ENCODE results near the gene ARHGEF17.
A peak's percentile ranks its signal among the peaks of the same experiment; 100 is the strongest.

Gene ARHGEF17

GRCh38 chr11:73288873-73289707, 19.0 kb upstream of the ARHGEF17 start:
- peak; percentile 87 for TF ChIP-seq CTCF (IDR thresholded peaks at IDR 0.05; ENCODE audit: extremely low read depth, missing control alignments)
- DNase-seq (ENCODE audit: low spot score), result peak; percentile 86

GRCh38 chr11:73290536-73290935, 17.5 kb upstream of the ARHGEF17 start:
- no peak for DNase-seq (ENCODE audit: low spot score)
- TF ChIP-seq CTCF (IDR thresholded peaks at IDR 0.05; ENCODE audit: extremely low read depth, missing control alignments), result no peak

GRCh38 chr11:73291196-73291595, 16.9 kb upstream of the ARHGEF17 start:
- no peak for TF ChIP-seq CTCF (IDR thresholded peaks at IDR 0.05; ENCODE audit: extremely low read depth, missing control alignments)

DNA sequence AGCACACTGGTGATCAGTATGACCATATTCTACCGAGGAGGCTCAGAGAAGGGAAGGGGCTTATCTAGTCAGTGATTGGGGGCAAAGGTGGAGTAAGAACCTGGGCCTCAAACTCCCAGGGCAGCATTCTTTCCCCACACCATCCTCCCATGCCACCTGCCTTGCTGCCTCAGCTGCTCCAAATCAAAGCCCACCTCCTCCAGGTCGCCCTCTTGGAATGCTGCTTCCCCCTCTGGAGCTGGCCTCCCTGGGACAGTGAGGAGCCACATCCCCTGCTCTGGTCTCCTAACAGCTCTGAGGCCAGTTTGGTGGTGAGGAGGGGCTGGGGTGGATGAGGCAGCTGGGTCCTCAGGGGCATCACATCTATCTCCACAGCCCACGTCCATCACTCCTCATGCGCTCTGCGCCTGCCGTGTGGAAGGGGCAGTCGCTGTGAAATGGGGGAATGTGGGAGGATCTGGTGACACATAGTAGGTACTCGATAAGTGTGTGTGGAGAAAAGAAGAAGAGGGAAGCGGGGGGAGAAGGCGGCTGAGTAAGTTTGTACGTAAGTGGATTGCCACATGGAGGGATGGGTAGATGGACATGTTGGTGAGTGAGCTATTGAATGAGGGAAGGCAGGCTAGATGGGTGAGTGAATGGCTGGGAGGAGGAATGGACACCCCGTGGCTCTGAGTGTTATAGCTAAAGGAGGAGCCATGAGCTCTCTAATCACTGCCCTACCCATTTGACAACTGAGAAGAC, 16.1 kb upstream of the ARHGEF17 start:
- no peak for DNase-seq (ENCODE audit: low spot score)
- no peak for TF ChIP-seq CTCF (IDR thresholded peaks at IDR 0.05; ENCODE audit: extremely low read depth, missing control alignments)

More at GRCh38 chr11:73291196-73291595, 16.9 kb upstream of the ARHGEF17 start:
- DNase-seq (ENCODE audit: low spot score), result no peak

- DNase-seq (ENCODE audit: low spot score), result no peak
- no peak for TF ChIP-seq CTCF (IDR thresholded peaks at IDR 0.05; ENCODE audit: extremely low read depth, missing control alignments)
Observed at GRCh38 chr11:73292525-73292894, 15.6 kb upstream of the ARHGEF17 start.

GRCh38 chr11:73293356-73293936, 14.6 kb upstream of the ARHGEF17 start:
- no peak for DNase-seq (ENCODE audit: low spot score)
- no peak for TF ChIP-seq CTCF (IDR thresholded peaks at IDR 0.05; ENCODE audit: extremely low read depth, missing control alignments)

GRCh38 chr11:73294604-73295003, 13.5 kb upstream of the ARHGEF17 start:
- DNase-seq (ENCODE audit: low spot score), result no peak
- no peak for TF ChIP-seq CTCF (IDR thresholded peaks at IDR 0.05; ENCODE audit: extremely low read depth, missing control alignments)
